Vagina (tissue), 2 donors: ENCODE measurements around the gene UTS2B. TPM values are rescaled to one million over a fixed set of nuclear protein-coding genes. Genes with fewer than 3 reads are reported as not detected.

Experiments used
- DNase-seq, 2 donors: peaks; one replicate each; pipeline ENCODE4 v3.0.0-alpha.2; 2017; ENCODE audit errors: extremely low spot score in 2 of 2
- H3K27ac ChIP-seq: fragments of 200-600 bp; sonication (generic); one replicate; pipeline ENCODE4 v1.5.1; 2019
- H3K27me3 ChIP-seq: fragments of 200-600 bp; sonication (generic); one replicate; pipeline ENCODE4 v1.5.1; 2019
- H3K36me3 ChIP-seq, 2 donors: fragments of 200-600 bp; sonication (generic); one replicate each; pipeline ENCODE4 v1.5.1; 2017 to 2019
- H3K4me1 ChIP-seq: fragments of 200-600 bp; sonication (generic); one replicate; pipeline ENCODE4 v1.5.1; 2019
- H3K4me3 ChIP-seq, 2 donors: fragments of 200-600 bp; sonication (generic); 1 replicate in 1 of 2; 2 replicates in 1 of 2; pipeline ENCODE4 v1.5.1; 2016 to 2019
- H3K9me3 ChIP-seq: fragments of 200-600 bp; sonication (generic); one replicate; pipeline ENCODE4 v1.5.1; 2019
- POLR2A ChIP-seq, 2 donors: fragments of 450-650 bp; IDR thresholded peaks; one replicate each; pipeline ENCODE4 v1.6.1; 2017; ENCODE audit warnings: antibody characterized with exemption in 2 of 2, mild to moderate bottlenecking in 2 of 2, moderate library complexity in 2 of 2
- POLR2AphosphoS5 ChIP-seq, 2 donors: sonication (generic); formaldehyde crosslinking; IDR thresholded peaks; one replicate each; pipeline ENCODE4 v1.9.0; 2017; ENCODE audit warnings: antibody characterized with exemption in 2 of 2, mild to moderate bottlenecking in 2 of 2, low read depth in 1 of 2; ENCODE audit not compliant: insufficient read depth in 1 of 2
- intact Hi-C: fragments of 100-400 bp; cut with DNase I; formaldehyde crosslinking; loops from one replicate; pipeline ENCODE4 v1.15.1; 2023
- total RNA-seq: library from RNA; depleted of rRNA; stranded (reverse); fragments of >200 nt; gene quantifications from one replicate; pipeline ENCODE4 v1.2.3, GENCODE V29; 2016
- TF ChIP-seq, protein P1 (sequence below), 3 experiments: fragments of 450-650 bp in 2 of 3; fragments of 200-600 bp in 1 of 3; sonication (generic) in 1 of 3; IDR thresholded peaks; one replicate each; pipeline ENCODE4 v1.5.1; 2017 to 2019; ENCODE audit warnings: antibody characterized with exemption in 3 of 3, mild to moderate bottlenecking in 2 of 3, moderate library complexity in 2 of 3

Gene UTS2B
- total RNA-seq, 1 donor from 2014 or later, result 1.7 TPM

DNA sequence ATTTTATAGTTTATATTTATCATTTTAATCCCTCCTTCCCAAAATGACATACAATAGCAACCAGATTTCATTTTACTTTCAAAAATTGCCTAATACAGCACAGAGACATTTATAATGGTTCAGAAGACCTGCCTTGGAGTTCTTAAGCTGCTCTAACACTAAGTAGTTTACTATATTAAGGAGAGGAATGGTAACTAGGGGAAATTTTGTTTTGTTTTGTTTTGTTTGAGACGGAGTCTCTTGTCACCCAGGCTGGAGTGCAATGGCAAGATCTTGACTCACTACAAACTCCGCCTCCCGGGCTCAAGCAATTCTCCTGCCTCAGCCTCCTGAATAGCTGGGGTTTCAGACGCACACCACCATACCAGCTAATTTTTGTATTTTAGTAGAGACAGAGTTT, 23.9 kb downstream of the UTS2B start:
- no peak for DNase-seq
- Histone ChIP-seq H3K36me3 (no peaks in the 10 kb centered on the region), H3K4me1 (no peaks in the 10 kb centered on the region), H3K4me3 (no peak overlapping the region), H3K27me3 (no peaks in the 10 kb centered on the region), H3K9me3 (no peaks in the 10 kb centered on the region), H3K27ac (no peak overlapping the region)
- TF ChIP-seq, protein P1, sequence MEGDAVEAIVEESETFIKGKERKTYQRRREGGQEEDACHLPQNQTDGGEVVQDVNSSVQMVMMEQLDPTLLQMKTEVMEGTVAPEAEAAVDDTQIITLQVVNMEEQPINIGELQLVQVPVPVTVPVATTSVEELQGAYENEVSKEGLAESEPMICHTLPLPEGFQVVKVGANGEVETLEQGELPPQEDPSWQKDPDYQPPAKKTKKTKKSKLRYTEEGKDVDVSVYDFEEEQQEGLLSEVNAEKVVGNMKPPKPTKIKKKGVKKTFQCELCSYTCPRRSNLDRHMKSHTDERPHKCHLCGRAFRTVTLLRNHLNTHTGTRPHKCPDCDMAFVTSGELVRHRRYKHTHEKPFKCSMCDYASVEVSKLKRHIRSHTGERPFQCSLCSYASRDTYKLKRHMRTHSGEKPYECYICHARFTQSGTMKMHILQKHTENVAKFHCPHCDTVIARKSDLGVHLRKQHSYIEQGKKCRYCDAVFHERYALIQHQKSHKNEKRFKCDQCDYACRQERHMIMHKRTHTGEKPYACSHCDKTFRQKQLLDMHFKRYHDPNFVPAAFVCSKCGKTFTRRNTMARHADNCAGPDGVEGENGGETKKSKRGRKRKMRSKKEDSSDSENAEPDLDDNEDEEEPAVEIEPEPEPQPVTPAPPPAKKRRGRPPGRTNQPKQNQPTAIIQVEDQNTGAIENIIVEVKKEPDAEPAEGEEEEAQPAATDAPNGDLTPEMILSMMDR (IDR thresholded peaks at IDR 0.05), result no peak
- no peak for TF ChIP-seq POLR2A (IDR thresholded peaks at IDR 0.05)
- no peak for TF ChIP-seq POLR2AphosphoS5 (IDR thresholded peaks at IDR 0.05; ENCODE audit: insufficient read depth in 1 of 2, low read depth in 1 of 2)
- intact Hi-C loops, result no loop called here

GRCh38 chr3:191303596-191303995, 26.7 kb downstream of the UTS2B start:
- intact Hi-C loops, result no loop called here
- TF ChIP-seq POLR2A (IDR thresholded peaks at IDR 0.05) (no peak), POLR2AphosphoS5 (IDR thresholded peaks at IDR 0.05; ENCODE audit: insufficient read depth in 1 of 2, low read depth in 1 of 2) (no peak)
- TF ChIP-seq, protein P1 (IDR thresholded peaks at IDR 0.05), result no peak

GRCh38 chr3:191302451-191302850, 27.9 kb downstream of the UTS2B start:
- H3K27me3 ChIP-seq, result no peaks in the 10 kb centered on the region
- no peak for DNase-seq
- no peak overlapping the region for H3K4me3 ChIP-seq
- H3K27ac ChIP-seq, result no peak overlapping the region
- intact Hi-C loops, result no loop called here
- H3K9me3 ChIP-seq, result no peaks in the 10 kb centered on the region
- H3K4me1 ChIP-seq, result no peaks in the 10 kb centered on the region
- H3K36me3 ChIP-seq, result no peaks in the 10 kb centered on the region
- TF ChIP-seq, protein P1 (IDR thresholded peaks at IDR 0.05), result no peak
- TF ChIP-seq POLR2A (IDR thresholded peaks at IDR 0.05), result no peak
- TF ChIP-seq POLR2AphosphoS5 (IDR thresholded peaks at IDR 0.05; ENCODE audit: insufficient read depth in 1 of 2, low read depth in 1 of 2), result no peak

More at GRCh38 chr3:191303596-191303995, 26.7 kb downstream of the UTS2B start:
- Histone ChIP-seq H3K9me3 (no peaks in the 10 kb centered on the region), H3K4me1 (no peaks in the 10 kb centered on the region), H3K27me3 (no peaks in the 10 kb centered on the region), H3K36me3 (no peaks in the 10 kb centered on the region), H3K27ac (no peak overlapping the region), H3K4me3 (no peak overlapping the region)
- no peak for DNase-seq

- no peak overlapping the region for H3K27ac ChIP-seq
- no peaks in the 10 kb centered on the region for H3K9me3 ChIP-seq
- no peak for DNase-seq
- intact Hi-C loops, result no loop called here
- H3K4me1 ChIP-seq, result no peaks in the 10 kb centered on the region
- no peak for TF ChIP-seq POLR2A (IDR thresholded peaks at IDR 0.05)
- H3K36me3 ChIP-seq, result no peaks in the 10 kb centered on the region
- no peaks in the 10 kb centered on the region for H3K27me3 ChIP-seq
- H3K4me3 ChIP-seq, result no peak overlapping the region
Observed at GRCh38 chr3:191301782-191302411, 28.4 kb downstream of the UTS2B start.

GRCh38 chr3:191301017-191301416, 29.3 kb downstream of the UTS2B start:
- H3K9me3 ChIP-seq, result no peaks in the 10 kb centered on the region
- intact Hi-C loops, result no loop called here
- no peak overlapping the region for H3K4me3 ChIP-seq
- no peaks in the 10 kb centered on the region for H3K4me1 ChIP-seq
- H3K36me3 ChIP-seq, result no peaks in the 10 kb centered on the region
- no peak overlapping the region for H3K27ac ChIP-seq
- no peak for DNase-seq
- TF ChIP-seq POLR2AphosphoS5 (IDR thresholded peaks at IDR 0.05; ENCODE audit: insufficient read depth in 1 of 2, low read depth in 1 of 2) (no peak), POLR2A (IDR thresholded peaks at IDR 0.05) (no peak)
- TF ChIP-seq, protein P1 (IDR thresholded peaks at IDR 0.05), result no peak
- no peaks in the 10 kb centered on the region for H3K27me3 ChIP-seq
